ENCODE measurements around the gene ENTPD2. TPM values are rescaled to one million over a fixed set of nuclear protein-coding genes. Genes with fewer than 3 reads are reported as not detected.

ENTPD2 gene
- total and polyA plus RNA-seq, 2 of the 4 experiments (the other 2 are of a cell fraction) = not detected

GRCh38 chr9:137084526-137084925 is 30.7 kb upstream of the ENTPD2 start:
- H3K27ac ChIP-seq (ENCODE audit: insufficient read depth, low read length) = no peak overlapping the region
- peaks cover 25 to 48% of the 10 kb centered on the region in 2 experiments for H3K79me1 ChIP-seq (ENCODE audit: low read depth in 1 of 2, low read length in 2 of 2)
- H3K9me3 ChIP-seq (ENCODE audit: control insufficient read depth, insufficient read depth, low read length) = no peaks in the 10 kb centered on the region
- ChIA-PET CTCF (no interaction called here), POLR2A (ENCODE audit: unreplicated experiment) (no interaction called here)
- no peak overlapping the region; a peak in 1 of 4 replicates for H4K8ac ChIP-seq (ENCODE audit: low read depth in 2 of 2, low read length in 2 of 2)
- H3K9ac ChIP-seq (ENCODE audit: low read depth, low read length) = no peak overlapping the region
- no peaks in the 10 kb centered on the region for H3K27me3 ChIP-seq (ENCODE audit: control insufficient read depth, insufficient read depth, low read length)
- peaks cover 18% of the 10 kb centered on the region; the same call in 1 of the 2 replicates for H3K36me3 ChIP-seq (ENCODE audit: control insufficient read depth, insufficient read depth, low read length)
- H3K23ac ChIP-seq (ENCODE audit: low read depth, low read length) = no peak overlapping the region
- in situ Hi-C loops (cut with MboI; ENCODE audit: low sequenced_read_pairs) (no loop called here), dilution Hi-C loops (cut with HindIII; ENCODE audit: low sequenced_read_pairs, unreplicated experiment) (no loop called here), intact Hi-C loops (cut with micrococcal nuclease) (no loop called here)
- no peak overlapping the region for H2AFZ ChIP-seq (replicated peaks; ENCODE audit: low read length, poor library complexity)
- peak overlapping the region; percentile 87 for H2BK5ac ChIP-seq (ENCODE audit: low read depth, low read length, poor library complexity, severe bottlenecking)
- no peak overlapping the region for H2BK120ac ChIP-seq (ENCODE audit: low read depth, low read length)
- DNase-seq (no peak), ATAC-seq (ENCODE audit: low read depth) (no peak)
- 0 out of 2 replicates have a peak overlapping the region, but pooled peaks have one; percentile 2 for H4K91ac ChIP-seq (ENCODE audit: insufficient read depth, low read depth, low read length)
- no peak for TF ChIP-seq SMC3 (IDR thresholded peaks at IDR 0.05; ENCODE audit: low read depth, low read length)
- H2BK20ac ChIP-seq (ENCODE audit: low read depth, low read length) = no peak overlapping the region
- no peak overlapping the region for H3K4ac ChIP-seq (ENCODE audit: low read depth, low read length)
- H3K18ac ChIP-seq (ENCODE audit: low read depth, low read length) = no peak overlapping the region
- H3K4me3 ChIP-seq (ENCODE audit: insufficient read depth, low read depth, low read length) = no peak overlapping the region
- no peak overlapping the region for H3K56ac ChIP-seq (ENCODE audit: extremely low read depth, insufficient read depth, low read length)
- peak overlapping the region; percentile 29 for H2AK9ac ChIP-seq (replicated peaks; ENCODE audit: low read depth, low read length, poor library complexity)
- peak overlapping the region; percentile 84 for H2AK5ac ChIP-seq (ENCODE audit: low read depth, low read length)
- H3K14ac ChIP-seq (replicated peaks; ENCODE audit: low read depth, low read length) = no peak overlapping the region
- H3K9me1 ChIP-seq (ENCODE audit: insufficient read depth, low read length) = peaks cover 6% of the 10 kb centered on the region
- WGBS, 2 experiments (ENCODE audit: extremely low coverage in 2 of 2, insufficient read length in 1 of 2) = no CpG with 5 or more reads among the region's 9 CpGs
- H4K5ac ChIP-seq (ENCODE audit: low read depth, low read length) = no peak overlapping the region
- no peaks in the 10 kb centered on the region for H4K20me1 ChIP-seq (ENCODE audit: insufficient read depth, low read length)
- H2BK15ac ChIP-seq (ENCODE audit: low read depth, low read length) = no peak overlapping the region
- no TSS peak for BruUV-seq (replicated peaks)
- H3K4me1 ChIP-seq (ENCODE audit: control insufficient read depth, insufficient read depth, low read length) = peaks cover 15% of the 10 kb centered on the region
- H3K4me2 ChIP-seq (ENCODE audit: low read depth, low read length) = no peak overlapping the region

Measured in IMR-90 (cell line).